Peyer's patch (tissue), 4 donors: ENCODE data around the gene TNRC6A.

Source experiments
- POLR2A ChIP-seq, 2 donors: fragments of 450-650 bp; IDR thresholded peaks; one replicate each; pipeline ENCODE4 v1.5.1; 2017; ENCODE audit warnings: antibody characterized with exemption in 2 of 2, mild to moderate bottlenecking in 2 of 2, moderate library complexity in 2 of 2
- TF ChIP-seq, protein P1 (sequence below), 6 experiments: fragments of 450-650 bp in 4 of 6; fragments of 200-600 bp in 2 of 6; sonication (generic) in 1 of 6; IDR thresholded peaks; one replicate each; pipeline ENCODE4 v1.5.1; 2017 to 2019; ENCODE audit warnings: antibody characterized with exemption in 6 of 6, mild to moderate bottlenecking in 3 of 6, moderate library complexity in 1 of 6

GRCh38 chr16:24826817-24827566 lies 97.5 kb downstream of the TNRC6A start:
- no peak for TF ChIP-seq POLR2A (IDR thresholded peaks at IDR 0.05)
- TF ChIP-seq, protein P1, sequence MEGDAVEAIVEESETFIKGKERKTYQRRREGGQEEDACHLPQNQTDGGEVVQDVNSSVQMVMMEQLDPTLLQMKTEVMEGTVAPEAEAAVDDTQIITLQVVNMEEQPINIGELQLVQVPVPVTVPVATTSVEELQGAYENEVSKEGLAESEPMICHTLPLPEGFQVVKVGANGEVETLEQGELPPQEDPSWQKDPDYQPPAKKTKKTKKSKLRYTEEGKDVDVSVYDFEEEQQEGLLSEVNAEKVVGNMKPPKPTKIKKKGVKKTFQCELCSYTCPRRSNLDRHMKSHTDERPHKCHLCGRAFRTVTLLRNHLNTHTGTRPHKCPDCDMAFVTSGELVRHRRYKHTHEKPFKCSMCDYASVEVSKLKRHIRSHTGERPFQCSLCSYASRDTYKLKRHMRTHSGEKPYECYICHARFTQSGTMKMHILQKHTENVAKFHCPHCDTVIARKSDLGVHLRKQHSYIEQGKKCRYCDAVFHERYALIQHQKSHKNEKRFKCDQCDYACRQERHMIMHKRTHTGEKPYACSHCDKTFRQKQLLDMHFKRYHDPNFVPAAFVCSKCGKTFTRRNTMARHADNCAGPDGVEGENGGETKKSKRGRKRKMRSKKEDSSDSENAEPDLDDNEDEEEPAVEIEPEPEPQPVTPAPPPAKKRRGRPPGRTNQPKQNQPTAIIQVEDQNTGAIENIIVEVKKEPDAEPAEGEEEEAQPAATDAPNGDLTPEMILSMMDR (IDR thresholded peaks at IDR 0.05) = no peak
